ENCODE data around the gene PCED1A. TPM values are rescaled to one million over a fixed set of nuclear protein-coding genes. Genes with fewer than 3 reads are reported as not detected.

PCED1A gene
- total and polyA plus RNA-seq, 4 donors: 6.8 to 13.4 (median 13.0) TPM

- Histone ChIP-seq H3K27me3 (ENCODE audit: control insufficient read depth in 4 of 4, insufficient read depth in 4 of 4, low read length in 3 of 4) (no peaks in the 10 kb centered on the region), H3K9ac (ENCODE audit: low read depth in 1 of 2, low read length in 2 of 2) (no peak overlapping the region), H3K4me1 (ENCODE audit: control insufficient read depth in 4 of 4, insufficient read depth in 4 of 4, low read length in 3 of 4) (no peaks in the 10 kb centered on the region), H3K27ac (ENCODE audit: low read depth in 1 of 2, low read length in 2 of 2) (no peak overlapping the region), H3K4me3 (ENCODE audit: low read depth in 1 of 3, low read length in 3 of 3) (no peak overlapping the region), H3K36me3 (ENCODE audit: control insufficient read depth in 4 of 4, insufficient read depth in 3 of 4, low read depth in 1 of 4, low read length in 3 of 4) (peaks cover 3 to 37% (median 8%) of the 10 kb centered on the region in 4 donors), H3K9me3 (ENCODE audit: control insufficient read depth in 4 of 4, low read length in 3 of 4) (no peaks in the 10 kb centered on the region)
- WGBS: 91% methylated on average over 11 of the region's 11 CpGs
- TF ChIP-seq RXRA (IDR thresholded peaks at IDR 0.05) (no peak), REST (IDR thresholded peaks at IDR 0.05) (no peak), RAD21 (IDR thresholded peaks at IDR 0.05) (no peak), ZBTB33 (IDR thresholded peaks at IDR 0.05) (no peak), EGR1 (IDR thresholded peaks at IDR 0.05; ENCODE audit: low read depth in 2 of 2) (no peak), SP1 (IDR thresholded peaks at IDR 0.05) (no peak), ATF3 (IDR thresholded peaks at IDR 0.05) (no peak), HNF4A (conservative IDR thresholded peaks at IDR 0.05) (no peak), FOXA1 (IDR thresholded peaks at IDR 0.05) (no peak), CTCF (IDR thresholded peaks at IDR 0.05; ENCODE audit: low read depth, low read length, missing input control) (no peak), NR2F2 (IDR thresholded peaks at IDR 0.05) (no peak), YY1 (IDR thresholded peaks at IDR 0.05) (no peak), HNF4G (IDR thresholded peaks at IDR 0.05) (no peak)
- no peak for DNase-seq (ENCODE audit: low spot score)
Measured at GRCh38 chr20:2866236-2866635, 25.8 kb upstream of the PCED1A start.

- 94% methylated on average over 3 of the region's 3 CpGs for WGBS
- Histone ChIP-seq H3K27me3 (ENCODE audit: control insufficient read depth in 4 of 4, insufficient read depth in 4 of 4, low read length in 3 of 4) (no peaks in the 10 kb centered on the region), H3K4me1 (ENCODE audit: control insufficient read depth in 4 of 4, insufficient read depth in 4 of 4, low read length in 3 of 4) (no peaks in the 10 kb centered on the region), H3K27ac (ENCODE audit: low read depth in 1 of 2, low read length in 2 of 2) (no peak overlapping the region), H3K36me3 (ENCODE audit: control insufficient read depth in 4 of 4, insufficient read depth in 3 of 4, low read depth in 1 of 4, low read length in 3 of 4) (peaks cover 5 to 43% (median 9%) of the 10 kb centered on the region in 4 donors), H3K4me3 (ENCODE audit: low read depth in 1 of 3, low read length in 3 of 3) (no peak overlapping the region), H3K9ac (ENCODE audit: low read depth in 1 of 2, low read length in 2 of 2) (no peak overlapping the region), H3K9me3 (ENCODE audit: control insufficient read depth in 4 of 4, low read length in 3 of 4) (no peaks in the 10 kb centered on the region)
- no peak for TF ChIP-seq EGR1 (IDR thresholded peaks at IDR 0.05; ENCODE audit: low read depth in 2 of 2)
- TF ChIP-seq ZBTB33 (IDR thresholded peaks at IDR 0.05): no peak
- no peak for TF ChIP-seq RAD21 (IDR thresholded peaks at IDR 0.05)
- no peak for TF ChIP-seq REST (IDR thresholded peaks at IDR 0.05)
- TF ChIP-seq NR2F2 (IDR thresholded peaks at IDR 0.05): no peak
- TF ChIP-seq RXRA (IDR thresholded peaks at IDR 0.05): no peak
- TF ChIP-seq GABPA (IDR thresholded peaks at IDR 0.05 in 1 of 2, conservative IDR thresholded peaks at IDR 0.05 in 1 of 2): no peak
- TF ChIP-seq HNF4G (IDR thresholded peaks at IDR 0.05): no peak
- DNase-seq (ENCODE audit: low spot score): no peak
Measured at GRCh38 chr20:2865630-2866029, 25.2 kb upstream of the PCED1A start.

Measured in liver (tissue), 9 donors.